NB4 (cell line): Measurements from ENCODE around the gene ANKFN1.

Experiments
- DNase-seq: peaks from one replicate; pipeline ENCODE4 v3.0.0; 2010; ENCODE audit warnings: low read depth
- H3K4me3 ChIP-seq: one replicate; pipeline ENCODE4 v1.5.1; 2011; ENCODE audit warnings: mild to moderate bottlenecking, low read depth, low read length, moderate library complexity
- MAX ChIP-seq: IDR thresholded peaks from 2 replicates; pipeline ENCODE4 v1.6.1; 2011; ENCODE audit warnings: low read depth, low read length
- MYC ChIP-seq: IDR thresholded peaks from 2 replicates; pipeline ENCODE4 v1.6.1; 2011; ENCODE audit warnings: low read depth, low read length
- POLR2A ChIP-seq: IDR thresholded peaks from 2 replicates; pipeline ENCODE4 v1.6.1; 2011; ENCODE audit warnings: mild to moderate bottlenecking; ENCODE audit not compliant: insufficient read length; ENCODE audit errors: extremely low read depth
- TF ChIP-seq, protein P1 (sequence below): IDR thresholded peaks from one replicate; pipeline ENCODE4 v1.5.1; 2012; ENCODE audit warnings: low read depth, low read length

ANKFN1 gene

GRCh38 chr17:56176091-56176490, 22.8 kb downstream of the ANKFN1 start:
- DNase-seq: no peak
- TF ChIP-seq MYC (no peak), MAX (no peak), POLR2A (no peak)
- TF ChIP-seq, protein P1, sequence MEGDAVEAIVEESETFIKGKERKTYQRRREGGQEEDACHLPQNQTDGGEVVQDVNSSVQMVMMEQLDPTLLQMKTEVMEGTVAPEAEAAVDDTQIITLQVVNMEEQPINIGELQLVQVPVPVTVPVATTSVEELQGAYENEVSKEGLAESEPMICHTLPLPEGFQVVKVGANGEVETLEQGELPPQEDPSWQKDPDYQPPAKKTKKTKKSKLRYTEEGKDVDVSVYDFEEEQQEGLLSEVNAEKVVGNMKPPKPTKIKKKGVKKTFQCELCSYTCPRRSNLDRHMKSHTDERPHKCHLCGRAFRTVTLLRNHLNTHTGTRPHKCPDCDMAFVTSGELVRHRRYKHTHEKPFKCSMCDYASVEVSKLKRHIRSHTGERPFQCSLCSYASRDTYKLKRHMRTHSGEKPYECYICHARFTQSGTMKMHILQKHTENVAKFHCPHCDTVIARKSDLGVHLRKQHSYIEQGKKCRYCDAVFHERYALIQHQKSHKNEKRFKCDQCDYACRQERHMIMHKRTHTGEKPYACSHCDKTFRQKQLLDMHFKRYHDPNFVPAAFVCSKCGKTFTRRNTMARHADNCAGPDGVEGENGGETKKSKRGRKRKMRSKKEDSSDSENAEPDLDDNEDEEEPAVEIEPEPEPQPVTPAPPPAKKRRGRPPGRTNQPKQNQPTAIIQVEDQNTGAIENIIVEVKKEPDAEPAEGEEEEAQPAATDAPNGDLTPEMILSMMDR: no peak
- H3K4me3 ChIP-seq: no peak overlapping the region

- no peak for TF ChIP-seq POLR2A
- TF ChIP-seq MYC: no peak
- TF ChIP-seq, protein P1: no peak
- no peak for TF ChIP-seq MAX
- no peak overlapping the region for H3K4me3 ChIP-seq
- DNase-seq: no peak
Observed at GRCh38 chr17:56177361-56177760, 24.1 kb downstream of the ANKFN1 start.

DNA sequence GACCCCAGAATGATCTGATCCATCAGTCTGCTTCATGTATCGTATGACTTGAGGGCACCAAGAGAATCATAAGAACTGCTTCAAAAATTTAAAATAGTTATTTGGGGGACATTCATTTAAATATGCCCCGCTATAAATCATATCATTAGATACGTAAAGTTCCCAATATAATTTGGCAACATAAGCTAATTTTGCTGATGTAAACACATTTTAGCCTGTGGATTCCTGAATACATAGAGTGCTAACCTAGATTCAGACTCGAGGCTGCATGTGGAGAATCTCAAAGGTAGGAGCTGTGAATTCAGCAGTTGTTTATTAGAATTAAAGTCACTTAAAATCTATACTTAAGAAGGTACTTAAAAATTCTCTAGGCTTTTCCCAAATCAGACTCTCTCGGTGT, 24.9 kb downstream of the ANKFN1 start:
- no peak overlapping the region for H3K4me3 ChIP-seq
- no peak for TF ChIP-seq POLR2A
- TF ChIP-seq MYC: no peak
- TF ChIP-seq, protein P1: no peak
- no peak for TF ChIP-seq MAX
- no peak for DNase-seq

DNA sequence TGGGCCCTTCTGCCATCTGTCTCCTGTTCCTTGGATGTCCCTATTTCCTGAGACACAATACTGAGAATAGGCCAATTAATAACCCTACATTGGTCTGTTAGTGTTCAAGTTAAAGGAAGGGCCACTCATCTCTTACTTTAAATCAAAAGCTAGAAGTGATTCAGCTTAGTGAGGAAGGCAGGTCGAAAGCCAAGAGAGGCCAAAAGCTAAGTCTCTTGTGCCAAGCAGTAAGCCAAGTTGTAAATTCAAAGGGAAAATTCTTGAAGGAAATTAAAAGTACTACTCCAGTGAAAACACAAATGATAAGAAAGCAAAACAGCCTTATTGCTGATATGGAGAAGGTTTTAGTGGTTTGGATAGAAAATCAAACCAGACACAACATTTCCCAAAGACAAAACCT, 28.8 kb downstream of the ANKFN1 start:
- no peak for DNase-seq
- no peak for TF ChIP-seq MYC
- no peak for TF ChIP-seq POLR2A
- TF ChIP-seq, protein P1: no peak
- no peak overlapping the region for H3K4me3 ChIP-seq

DNA sequence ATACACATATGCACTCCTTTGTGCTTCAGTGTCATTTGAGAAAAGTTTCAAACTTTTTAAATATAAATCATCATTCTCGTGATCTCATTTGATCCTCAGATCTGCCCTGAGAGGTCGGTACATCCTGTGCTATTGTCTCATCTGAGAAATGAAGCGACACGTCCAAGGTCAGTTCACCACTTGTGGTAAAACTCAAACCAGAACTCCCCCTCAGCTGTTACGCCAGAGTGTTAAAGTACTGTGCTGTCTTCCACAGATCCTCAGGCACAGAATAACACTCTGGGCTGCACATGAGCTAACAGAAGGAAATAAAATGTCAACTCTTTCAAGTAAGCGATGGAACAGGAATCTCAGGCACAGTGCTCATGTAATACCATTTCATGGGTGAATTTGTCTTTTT, 31.4 kb downstream of the ANKFN1 start:
- peak; percentile 64 for DNase-seq
- TF ChIP-seq MYC (no peak), POLR2A (no peak), MAX (no peak)
- TF ChIP-seq, protein P1: no peak
- H3K4me3 ChIP-seq: no peak overlapping the region

GRCh38 chr17:56185491-56186221, 32.4 kb downstream of the ANKFN1 start:
- no peak for DNase-seq
- no peak overlapping the region for H3K4me3 ChIP-seq
- TF ChIP-seq, protein P1: no peak
- TF ChIP-seq MYC (no peak), POLR2A (no peak)
